BJ (cell line): Measurements from ENCODE around the gene ELP4. TPM values are rescaled to one million over a fixed set of nuclear protein-coding genes. Genes with fewer than 3 reads are reported as not detected.

Experiments
- CTCF ChIA-PET: fragments of 350-600 bp; formaldehyde crosslinking; extraction: SDS; loops from one replicate; lab custom pipeline; 2021; ENCODE audit warnings: antibody characterized with exemption, inconsistent platforms; lab: Yijun Ruan, JAX
- POLR2A ChIA-PET: fragments of 300-600 bp; sonication (Branson Sonifier 250); formaldehyde crosslinking; extraction: SDS; loops from one replicate; lab custom pipeline; 2021; ENCODE audit warnings: antibody characterized with exemption; lab: Charles Lee
- DNase-seq: peaks from one replicate; pipeline ENCODE4 v3.0.0-alpha.2; 2011; ENCODE audit warnings: low read depth
- H3K27me3 ChIP-seq: 2 replicates; pipeline ENCODE4 v1.6.0; 2011; ENCODE audit warnings: low read length; ENCODE audit not compliant: control insufficient read depth, insufficient read depth
- H3K36me3 ChIP-seq: 2 replicates; pipeline ENCODE4 v1.5.1; 2011; ENCODE audit warnings: low read length; ENCODE audit not compliant: control insufficient read depth, insufficient read depth
- H3K4me3 ChIP-seq: 2 replicates; pipeline ENCODE4 v1.5.1; 2011; ENCODE audit warnings: low read depth, mild to moderate bottlenecking, control low read depth, low read length
- polyA plus RNA-seq: library from polyadenylated mRNA; depleted of rRNA; stranded (reverse); fragments of >200 nt; gene quantifications from 2 replicates; pipeline ENCODE4 v1.2.3, GENCODE V29; 2011
- TF ChIP-seq, protein P1 (sequence below): IDR thresholded peaks from 2 replicates; pipeline ENCODE4 v1.5.1; 2011; ENCODE audit warnings: low read depth, mild to moderate bottlenecking, control low read depth, inconsistent platforms, low read length, moderate library complexity; ENCODE audit not compliant: insufficient read depth

The ELP4 gene
- polyA plus RNA-seq, 1 experiment: 11.8 TPM

DNA sequence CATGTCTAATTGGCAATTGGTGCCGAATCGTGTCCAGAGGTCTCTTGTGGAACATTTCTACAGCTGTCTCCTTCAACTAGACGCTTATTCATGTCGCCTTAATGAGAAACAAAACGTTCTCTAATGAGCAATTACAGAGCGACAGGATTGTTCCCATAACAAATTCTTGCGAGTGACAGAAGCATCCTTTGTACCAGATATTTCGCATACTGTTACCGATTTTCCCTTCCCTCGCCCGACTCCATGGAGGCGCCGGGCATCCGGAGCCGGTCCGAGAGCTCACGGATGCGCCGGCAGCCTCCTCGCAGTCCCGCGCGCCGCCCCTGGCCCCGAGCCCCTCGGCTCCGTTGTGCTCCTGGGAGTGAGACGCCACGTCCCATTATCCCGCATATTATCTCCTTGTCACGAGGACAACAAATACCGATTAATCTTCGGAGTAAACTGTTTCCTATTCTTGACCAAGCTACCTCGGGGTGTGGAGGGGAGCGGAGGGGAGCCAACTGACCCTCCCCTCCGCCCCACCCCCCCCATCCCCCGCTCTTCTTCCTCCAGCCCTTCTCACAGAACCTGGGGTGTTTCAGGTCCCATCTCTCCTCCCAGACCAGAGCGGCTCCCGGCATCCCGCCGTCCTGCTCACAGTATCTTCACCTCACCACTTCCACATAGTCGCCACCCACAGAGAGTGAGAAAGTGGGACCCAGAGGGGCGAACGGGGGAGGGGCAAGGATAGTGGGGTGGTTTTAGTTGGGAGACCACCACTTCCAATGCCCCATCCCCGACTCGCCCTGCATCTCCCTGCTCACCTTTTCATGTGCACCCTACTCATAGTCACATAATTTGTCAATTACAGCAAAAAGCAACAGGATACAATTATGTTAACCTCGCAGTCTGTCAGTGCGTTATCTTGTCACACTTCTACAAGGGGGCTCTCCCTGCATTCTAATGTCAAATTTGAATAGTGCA, 290.1 kb downstream of the ELP4 start:
- CTCF ChIA-PET: interaction anchor here (0.9 to 2.1 kb wide), 3 partner anchors 10 to 377 kb away, joined by 3 to 5 read pairs (median 4); no protein-coding TSS in a partner anchor
- POLR2A ChIA-PET: interaction anchor here (0.7 kb wide), 1 partner anchor 8 kb away, joined by 4 read pairs; no protein-coding TSS in a partner anchor
- Histone ChIP-seq H3K36me3 (no peaks in the 10 kb centered on the region), H3K27me3 (peaks cover 69% of the 10 kb centered on the region), H3K4me3 (no peak overlapping the region)
- TF ChIP-seq, protein P1, sequence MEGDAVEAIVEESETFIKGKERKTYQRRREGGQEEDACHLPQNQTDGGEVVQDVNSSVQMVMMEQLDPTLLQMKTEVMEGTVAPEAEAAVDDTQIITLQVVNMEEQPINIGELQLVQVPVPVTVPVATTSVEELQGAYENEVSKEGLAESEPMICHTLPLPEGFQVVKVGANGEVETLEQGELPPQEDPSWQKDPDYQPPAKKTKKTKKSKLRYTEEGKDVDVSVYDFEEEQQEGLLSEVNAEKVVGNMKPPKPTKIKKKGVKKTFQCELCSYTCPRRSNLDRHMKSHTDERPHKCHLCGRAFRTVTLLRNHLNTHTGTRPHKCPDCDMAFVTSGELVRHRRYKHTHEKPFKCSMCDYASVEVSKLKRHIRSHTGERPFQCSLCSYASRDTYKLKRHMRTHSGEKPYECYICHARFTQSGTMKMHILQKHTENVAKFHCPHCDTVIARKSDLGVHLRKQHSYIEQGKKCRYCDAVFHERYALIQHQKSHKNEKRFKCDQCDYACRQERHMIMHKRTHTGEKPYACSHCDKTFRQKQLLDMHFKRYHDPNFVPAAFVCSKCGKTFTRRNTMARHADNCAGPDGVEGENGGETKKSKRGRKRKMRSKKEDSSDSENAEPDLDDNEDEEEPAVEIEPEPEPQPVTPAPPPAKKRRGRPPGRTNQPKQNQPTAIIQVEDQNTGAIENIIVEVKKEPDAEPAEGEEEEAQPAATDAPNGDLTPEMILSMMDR: no peak
- DNase-seq: no peak

DNA sequence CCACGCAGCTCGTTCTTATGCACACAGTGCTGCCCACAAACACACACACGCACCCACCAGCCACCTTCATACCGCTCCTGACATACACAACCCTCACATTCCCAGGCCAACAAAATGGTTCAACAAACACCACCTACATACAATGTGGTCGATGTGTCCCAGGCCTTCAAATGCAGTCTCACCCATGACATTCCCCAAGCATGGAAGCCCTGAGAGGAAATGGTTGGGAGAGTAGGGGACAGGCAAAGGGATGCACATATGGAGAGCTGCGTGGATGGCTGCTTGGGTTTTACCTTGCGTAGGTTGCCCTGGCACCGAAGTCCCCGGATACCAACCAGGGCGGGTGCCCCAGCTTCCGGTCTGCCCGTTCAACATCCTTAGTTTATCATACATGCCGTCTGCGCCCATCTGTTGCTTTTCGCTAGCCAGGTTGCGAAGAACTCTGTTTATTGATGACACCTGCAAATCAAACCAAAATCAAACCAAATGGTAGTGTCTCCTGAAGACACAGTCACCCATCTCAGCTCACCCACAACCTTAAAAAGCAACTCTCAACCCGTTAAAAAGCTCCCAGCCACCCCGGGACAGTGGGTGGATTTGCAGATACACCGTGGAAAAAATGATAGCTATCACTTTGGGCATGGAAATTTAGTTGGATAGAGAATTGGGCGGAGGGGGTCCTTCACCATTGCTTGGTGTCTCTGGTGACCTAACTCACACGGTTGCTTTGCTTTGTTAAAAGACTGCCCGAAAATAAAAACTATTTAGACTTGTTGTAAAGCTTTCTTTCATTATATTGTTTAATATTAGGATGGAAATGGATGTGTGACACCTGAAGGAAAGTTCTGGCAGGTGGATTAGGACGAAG, 291.1 kb downstream of the ELP4 start:
- H3K27me3 ChIP-seq: peaks cover 75% of the 10 kb centered on the region
- POLR2A ChIA-PET: no interaction called here
- CTCF ChIA-PET: interaction anchor here (0.9 kb wide), 1 partner anchor 16 kb away, joined by 3 read pairs; no protein-coding TSS in a partner anchor

DNA sequence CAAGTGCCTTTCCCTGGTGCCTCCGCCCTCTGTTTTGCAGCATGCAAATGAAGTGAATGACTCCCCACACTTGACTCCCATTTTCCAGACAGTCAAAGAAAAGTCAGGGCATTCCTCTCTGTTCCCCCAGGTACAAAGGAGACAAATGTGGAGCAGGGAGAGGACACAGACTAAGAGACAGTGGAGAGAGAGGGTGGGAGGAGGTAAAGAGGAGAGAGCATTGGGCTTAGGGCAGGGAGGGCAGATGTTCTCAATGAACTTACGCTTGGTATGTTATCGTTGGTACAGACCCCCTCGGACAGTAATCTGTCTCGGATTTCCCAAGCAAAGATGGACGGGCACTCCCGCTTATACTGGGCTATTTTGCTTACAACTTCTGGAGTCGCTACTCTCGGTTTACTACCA, 291.7 kb downstream of the ELP4 start:
- ChIA-PET CTCF (interaction anchor here (0.9 kb wide), 1 partner anchor 17 kb away, joined by 3 read pairs; no protein-coding TSS in a partner anchor), POLR2A (no interaction called here)
- Histone ChIP-seq H3K27me3 (peaks cover 76% of the 10 kb centered on the region), H3K4me3 (no peak overlapping the region), H3K36me3 (no peaks in the 10 kb centered on the region)
- DNase-seq: no peak
- TF ChIP-seq, protein P1: no peak

More for the DNA sequence above, 291.1 kb downstream of the ELP4 start:
- H3K36me3 ChIP-seq: no peaks in the 10 kb centered on the region
- TF ChIP-seq, protein P1: no peak
- DNase-seq: no peak
- no peak overlapping the region for H3K4me3 ChIP-seq

DNA sequence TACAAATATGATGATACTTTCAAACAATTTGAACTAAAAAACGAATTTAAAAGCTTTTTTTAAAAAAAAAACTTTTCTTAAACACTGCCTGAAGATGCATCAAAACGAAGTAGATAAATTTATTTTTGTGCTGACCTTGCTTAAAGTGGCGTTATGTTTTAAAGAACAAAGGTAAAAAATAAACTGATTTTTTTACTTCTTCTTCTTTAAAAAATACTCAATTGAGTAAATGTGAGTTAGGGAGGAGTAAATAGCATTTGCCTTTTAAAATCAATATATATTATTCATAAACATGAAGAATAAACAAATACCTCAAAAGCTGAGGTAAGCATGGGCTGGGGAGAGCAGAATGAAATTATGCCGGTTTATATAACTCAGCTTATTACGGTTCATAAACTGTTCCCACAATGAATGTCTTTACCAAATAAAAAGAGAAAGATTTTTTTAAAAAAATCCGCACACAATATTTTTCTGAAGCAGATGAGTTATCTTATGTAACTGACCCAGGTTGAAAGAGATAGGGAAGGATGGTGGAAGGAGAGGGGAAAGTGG, 292.5 kb downstream of the ELP4 start:
- no peaks in the 10 kb centered on the region for H3K36me3 ChIP-seq
- POLR2A ChIA-PET: no interaction called here
- TF ChIP-seq, protein P1: no peak
- no peak overlapping the region for H3K4me3 ChIP-seq
- CTCF ChIA-PET: interaction anchor here (0.7 kb wide), 1 partner anchor 16 kb away, joined by 3 read pairs; no protein-coding TSS in a partner anchor
- no peak for DNase-seq
- peaks cover 77% of the 10 kb centered on the region for H3K27me3 ChIP-seq
